Measurements from ENCODE around the gene AKT1. TPM values are rescaled to one million over a fixed set of nuclear protein-coding genes. Genes with fewer than 3 reads are reported as not detected.
A peak's percentile ranks its signal among the peaks of the same experiment; 100 is the strongest.

Gene AKT1
- total RNA-seq, 4 donors from 2014 or later, result 66.6 to 93.7 (median 71.3) TPM

GRCh38 chr14:104821971-104822608 is 26.5 kb upstream of the AKT1 start:
- peaks cover 17 to 42% (median 22%) of the 10 kb centered on the region in 3 donors for H3K4me1 ChIP-seq
- 75 to 88% methylated on average over 8 to 18 of the region's 27 CpGs for WGBS, 2 donors
- intact Hi-C loops (cut with DNase I), result no loop called here
- no peak overlapping the region for H3K4me3 ChIP-seq
- peak overlapping the region in 3 of 4 donors; percentile 22 to 46 (median 31) for H3K27ac ChIP-seq
- no peak for DNase-seq
- no peaks in the 10 kb centered on the region for H3K9me3 ChIP-seq
- H3K27me3 ChIP-seq, result peaks cover 0 to 6% (median 0%) of the 10 kb centered on the region in 4 donors
- H3K36me3 ChIP-seq, result no peaks in the 10 kb centered on the region
- TF ChIP-seq POLR2A (IDR thresholded peaks at IDR 0.05) (no peak), CTCF (IDR thresholded peaks at IDR 0.05) (no peak)

- WGBS, 2 donors, result 74 to 85% methylated on average over 7 of the region's 23 CpGs
- Histone ChIP-seq H3K27me3 (peaks cover 0 to 6% (median 0%) of the 10 kb centered on the region in 4 donors), H3K27ac (peak overlapping the region in 3 of 4 donors; percentile 22 to 46 (median 31)), H3K36me3 (no peaks in the 10 kb centered on the region), H3K4me1 (peaks cover 19 to 43% (median 24%) of the 10 kb centered on the region in 3 donors), H3K9me3 (no peaks in the 10 kb centered on the region), H3K4me3 (no peak overlapping the region)
- DNase-seq, result no peak
- no peak for TF ChIP-seq POLR2A (IDR thresholded peaks at IDR 0.05)
- no peak for TF ChIP-seq CTCF (IDR thresholded peaks at IDR 0.05)
- intact Hi-C loops (cut with DNase I), result no loop called here
Observed at GRCh38 chr14:104821229-104821945, 25.8 kb upstream of the AKT1 start.

DNA sequence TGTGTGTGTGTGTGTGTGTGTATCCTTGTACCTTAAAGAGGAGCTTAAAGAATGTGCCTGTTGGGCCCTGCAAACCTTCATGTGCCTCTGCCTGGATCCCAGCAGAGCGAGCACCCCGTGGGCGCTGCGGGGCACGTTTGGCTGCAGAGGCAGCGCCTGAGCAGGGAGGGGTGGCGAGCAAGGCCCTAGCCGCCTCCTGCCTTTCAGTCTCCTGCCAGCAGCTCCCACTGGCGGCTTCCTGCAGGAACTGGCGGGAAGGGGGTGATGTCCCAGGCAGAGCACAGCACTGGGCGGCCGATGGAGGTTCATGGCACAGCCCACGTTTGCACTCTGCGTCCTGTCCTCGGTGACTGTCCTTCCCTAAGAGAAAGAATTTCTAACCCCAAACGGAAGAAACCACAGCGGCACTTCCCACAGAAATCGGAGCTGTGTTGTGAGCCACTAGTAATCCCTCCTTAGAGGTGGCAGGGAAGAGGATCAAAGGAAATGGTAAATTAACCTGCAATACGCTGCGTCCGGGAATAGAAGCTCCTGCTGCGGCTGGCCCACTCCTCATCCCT is 25.2 kb upstream of the AKT1 start:
- Histone ChIP-seq H3K36me3 (no peaks in the 10 kb centered on the region), H3K4me3 (no peak overlapping the region), H3K9me3 (no peaks in the 10 kb centered on the region), H3K4me1 (peaks cover 15 to 40% (median 19%) of the 10 kb centered on the region in 3 donors), H3K27ac (peak overlapping the region in 3 of 4 donors; percentile 22 to 46 (median 31)), H3K27me3 (peaks cover 0 to 4% (median 0%) of the 10 kb centered on the region in 4 donors)
- no peak for TF ChIP-seq POLR2A (IDR thresholded peaks at IDR 0.05)
- peak in 5 of 6 experiments; percentile 37 to 65 (median 57) for TF ChIP-seq CTCF (IDR thresholded peaks at IDR 0.05)
- intact Hi-C loops (cut with DNase I), result no loop called here
- 12 to 23% methylated on average over 15 of the region's 22 CpGs for WGBS, 2 donors
- no peak for DNase-seq

DNA sequence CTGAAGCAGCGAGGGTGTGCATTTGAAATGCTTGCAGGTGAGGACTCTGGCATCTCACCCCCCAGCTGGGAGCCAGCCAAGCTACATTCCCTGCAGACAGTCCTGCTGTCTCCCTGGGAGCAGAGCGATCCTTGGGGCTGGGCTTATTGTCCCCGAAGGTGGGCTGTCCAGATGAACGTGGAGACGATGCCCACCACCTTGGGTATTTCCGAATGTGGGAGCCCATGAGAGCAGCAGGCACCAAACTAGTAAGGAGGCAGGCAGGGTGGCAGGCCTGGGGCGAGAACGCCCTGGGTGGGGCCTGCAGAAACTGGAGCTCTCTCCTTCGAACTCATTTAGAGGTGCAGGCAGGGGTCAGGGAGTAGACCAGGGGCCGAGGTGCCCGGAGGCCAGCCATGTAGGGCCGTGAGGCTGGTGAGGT is 23.8 kb upstream of the AKT1 start:
- Histone ChIP-seq H3K27ac (no peak overlapping the region), H3K27me3 (no peaks in the 10 kb centered on the region), H3K4me3 (no peak overlapping the region), H3K9me3 (no peaks in the 10 kb centered on the region), H3K4me1 (peaks cover 15 to 47% (median 19%) of the 10 kb centered on the region in 3 donors), H3K36me3 (no peaks in the 10 kb centered on the region)
- 82 to 100% methylated on average over 4 of the region's 12 CpGs for WGBS, 2 donors
- no peak for DNase-seq
- no peak for TF ChIP-seq POLR2A (IDR thresholded peaks at IDR 0.05)
- TF ChIP-seq CTCF (IDR thresholded peaks at IDR 0.05), result no peak
- intact Hi-C loops (cut with DNase I), result no loop called here

DNA sequence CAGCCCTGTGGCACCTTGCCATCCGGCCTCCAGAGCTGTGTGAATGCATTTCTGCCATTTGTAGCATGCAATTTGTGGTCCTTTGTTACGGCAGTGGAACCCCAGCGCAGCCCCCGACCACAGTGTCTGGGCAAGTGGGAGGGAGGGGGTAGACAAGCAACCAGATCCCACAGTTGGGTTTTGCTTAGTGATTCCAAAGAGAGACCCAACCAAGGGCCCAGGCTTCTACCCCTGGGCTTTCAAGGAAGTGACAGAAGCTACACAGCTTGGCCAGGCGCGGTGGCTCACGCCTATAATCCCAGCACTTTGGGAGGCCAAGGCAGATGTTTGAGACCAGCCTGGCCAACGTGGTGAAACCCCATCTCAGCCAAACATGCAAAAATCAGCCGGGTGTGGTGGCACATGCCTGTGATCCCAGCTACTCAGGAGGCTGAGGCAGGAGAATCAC is 23.2 kb upstream of the AKT1 start:
- TF ChIP-seq POLR2A (IDR thresholded peaks at IDR 0.05) (no peak), CTCF (IDR thresholded peaks at IDR 0.05) (no peak)
- Histone ChIP-seq H3K9me3 (no peaks in the 10 kb centered on the region), H3K27ac (no peak overlapping the region), H3K36me3 (no peaks in the 10 kb centered on the region), H3K27me3 (no peaks in the 10 kb centered on the region), H3K4me3 (no peak overlapping the region), H3K4me1 (peaks cover 15 to 53% (median 21%) of the 10 kb centered on the region in 3 donors)
- no peak for DNase-seq
- 81 to 86% methylated on average over 4 to 8 of the region's 9 CpGs for WGBS, 2 donors
- intact Hi-C loops (cut with DNase I), result no loop called here
